Measurements from ENCODE around the gene SRP9.

Gene SRP9

GRCh38 chr1:225777583-225778336 is at the start of gene SRP9:
TSS of gene SRP9 (plus strand) at chr1:225777826. CDS start at chr1:225777941, 115 bp downstream.
- peak; percentile 99 for DNase-seq (ENCODE audit: low spot score)

- DNase-seq (ENCODE audit: low spot score) = no peak
Observed at GRCh38 chr1:225731491-225731890, 46.1 kb upstream of the SRP9 start.

- no peak for DNase-seq (ENCODE audit: low spot score)
Observed at GRCh38 chr1:225733254-225733653, 44.4 kb upstream of the SRP9 start.

DNA sequence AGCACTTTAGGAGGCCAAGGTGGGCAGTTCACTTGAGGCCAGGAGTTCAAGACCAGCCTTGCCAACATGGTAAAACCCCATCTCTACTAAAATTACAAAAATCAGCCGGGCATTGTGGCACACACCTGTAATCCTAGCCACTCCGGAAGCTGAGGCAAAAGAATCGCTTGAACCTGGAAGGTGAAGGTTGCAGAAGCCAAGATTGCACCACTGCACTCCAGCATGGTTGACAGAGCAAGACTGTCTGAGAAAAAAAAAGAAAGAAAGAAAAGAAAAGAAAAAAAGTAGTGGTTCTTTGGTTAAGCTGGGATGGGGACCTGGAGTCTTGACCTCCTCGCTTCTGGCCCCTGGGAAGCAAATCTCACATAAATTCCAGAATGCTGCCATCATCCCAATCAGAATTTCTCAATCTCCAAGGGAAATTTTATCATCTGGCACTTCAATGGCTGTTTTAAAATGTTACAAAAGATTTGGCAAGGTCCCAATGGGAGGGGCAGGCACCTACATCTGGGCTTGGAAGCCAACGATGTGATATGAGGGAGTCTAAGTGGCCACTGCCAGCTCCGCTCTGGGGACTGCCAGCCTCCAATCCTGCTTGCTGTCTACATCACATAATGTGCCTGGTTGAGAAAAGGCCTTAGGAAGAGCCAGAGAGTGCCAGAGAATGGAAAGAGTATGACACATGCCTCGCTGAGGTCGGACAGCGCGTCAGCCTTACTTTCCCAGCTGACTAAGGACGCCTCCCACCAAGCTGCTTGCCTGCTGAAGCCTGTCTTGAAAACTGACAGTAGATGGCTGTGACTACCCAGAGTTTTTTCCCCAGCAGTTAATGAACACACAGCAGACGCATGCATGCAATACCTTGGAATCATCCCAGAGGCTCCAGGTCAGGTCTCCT is 42.1 kb upstream of the SRP9 start:
- no peak for DNase-seq (ENCODE audit: low spot score)

GRCh38 chr1:225736437-225737098 is 41.1 kb upstream of the SRP9 start:
- no peak for DNase-seq (ENCODE audit: low spot score)

- DNase-seq (ENCODE audit: low spot score) = no peak
Observed at GRCh38 chr1:225737161-225737560, 40.5 kb upstream of the SRP9 start.

DNA sequence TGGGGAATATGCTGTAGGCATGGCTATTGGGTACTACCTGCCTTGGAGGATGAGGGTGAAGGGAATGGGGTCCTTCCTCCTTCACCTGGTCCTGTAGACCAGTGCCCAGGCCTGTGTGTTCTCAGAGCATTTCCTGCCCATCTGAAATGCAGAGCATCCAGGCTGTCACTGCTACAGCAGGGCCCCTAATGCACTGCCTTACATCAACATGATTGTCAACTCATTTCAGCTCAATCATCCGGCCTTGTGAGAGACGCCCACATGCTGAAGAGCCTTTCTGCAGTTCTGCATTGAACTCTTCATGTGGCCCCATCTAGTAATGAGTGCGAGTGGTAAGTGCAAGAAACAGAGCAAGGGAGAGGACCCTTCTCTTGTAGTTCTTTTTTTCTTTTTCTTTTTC is 39.8 kb upstream of the SRP9 start:
- DNase-seq (ENCODE audit: low spot score) = no peak

DNA sequence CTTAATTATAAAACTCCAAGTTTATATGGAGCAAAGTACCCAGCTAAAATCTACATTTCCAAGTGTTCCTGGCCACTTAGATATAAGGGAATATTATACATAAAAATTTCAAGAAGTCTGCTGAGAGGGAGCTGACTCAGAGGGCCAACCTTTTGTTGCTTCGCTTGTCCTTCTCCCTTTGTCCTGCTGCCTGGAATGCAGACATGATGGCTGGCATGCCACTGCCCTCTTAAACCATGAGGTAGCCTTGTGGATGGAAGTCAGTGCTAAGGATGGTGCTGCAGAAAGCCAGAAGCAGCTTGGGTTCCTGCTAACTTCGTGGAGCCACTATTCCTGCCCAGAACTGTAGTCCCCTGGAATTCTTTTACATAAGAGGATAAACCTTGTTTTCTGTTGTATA is 38.9 kb upstream of the SRP9 start:
- DNase-seq (ENCODE audit: low spot score) = no peak

GRCh38 chr1:225739542-225740107 is 38.0 kb upstream of the SRP9 start:
- DNase-seq (ENCODE audit: low spot score) = no peak

- DNase-seq (ENCODE audit: low spot score) = no peak
Observed at GRCh38 chr1:225744745-225745144, 32.9 kb upstream of the SRP9 start.

DNA sequence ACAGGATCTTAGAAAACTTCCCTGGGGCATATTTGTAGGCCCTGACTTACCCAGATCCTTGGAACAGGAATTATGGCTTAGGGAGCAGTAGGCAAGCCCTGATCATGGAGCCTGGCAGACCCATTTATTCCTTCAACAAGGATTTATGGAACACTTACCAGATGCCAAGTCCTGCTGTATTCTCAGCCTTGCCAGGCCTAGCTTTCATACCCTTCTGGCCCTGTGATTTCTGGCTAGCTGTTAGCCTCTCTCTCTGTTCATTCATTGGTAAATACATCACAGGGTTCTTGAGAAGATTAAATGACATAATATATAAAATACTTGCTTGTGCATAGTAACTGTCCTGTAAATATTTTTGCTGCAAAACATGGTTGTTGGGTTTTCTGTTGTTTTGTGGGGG is 32.4 kb upstream of the SRP9 start:
- DNase-seq (ENCODE audit: low spot score) = no peak

DNA sequence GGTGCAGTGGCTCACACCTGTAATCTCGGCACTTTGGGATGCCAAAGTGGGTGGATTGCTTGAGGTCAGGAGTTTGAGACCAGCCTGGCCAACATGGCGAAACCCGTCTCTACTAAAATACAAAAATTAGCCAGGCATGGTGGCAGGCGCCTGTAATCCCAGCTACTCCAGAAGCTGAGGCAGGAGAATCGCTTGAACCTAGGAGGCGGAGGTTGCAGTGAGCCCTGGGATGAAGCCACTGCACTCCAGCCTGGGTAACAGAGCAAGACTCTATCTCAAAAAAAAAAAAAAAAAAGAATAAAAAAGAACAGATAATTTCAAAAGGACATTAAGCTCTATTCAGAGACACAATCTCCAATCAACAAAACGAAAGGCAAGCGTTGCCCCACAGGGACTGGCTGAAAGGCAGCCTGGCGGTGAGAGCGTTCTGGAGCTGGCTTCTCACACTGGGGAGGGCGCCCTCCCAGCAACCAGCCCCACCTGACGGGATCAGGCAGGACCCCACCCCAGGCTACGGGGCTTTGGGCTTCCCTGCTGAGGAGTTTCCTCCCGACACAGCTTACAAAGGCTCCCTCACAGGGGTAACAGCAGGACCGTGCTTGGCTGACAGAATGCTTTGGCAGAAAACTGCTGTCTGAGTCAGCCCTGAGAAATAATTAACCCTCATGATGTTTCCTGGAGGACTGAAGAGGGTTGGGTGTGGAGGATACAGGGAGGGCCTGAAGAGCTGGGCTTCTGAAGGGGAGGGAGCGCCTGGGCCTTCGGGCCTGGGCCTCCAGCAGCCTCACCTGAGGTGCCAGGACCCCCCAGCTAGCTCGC is 31.1 kb upstream of the SRP9 start:
- DNase-seq (ENCODE audit: low spot score) = no peak

- no peak for DNase-seq (ENCODE audit: low spot score)
Observed at GRCh38 chr1:225747566-225747965, 30.1 kb upstream of the SRP9 start.

DNA sequence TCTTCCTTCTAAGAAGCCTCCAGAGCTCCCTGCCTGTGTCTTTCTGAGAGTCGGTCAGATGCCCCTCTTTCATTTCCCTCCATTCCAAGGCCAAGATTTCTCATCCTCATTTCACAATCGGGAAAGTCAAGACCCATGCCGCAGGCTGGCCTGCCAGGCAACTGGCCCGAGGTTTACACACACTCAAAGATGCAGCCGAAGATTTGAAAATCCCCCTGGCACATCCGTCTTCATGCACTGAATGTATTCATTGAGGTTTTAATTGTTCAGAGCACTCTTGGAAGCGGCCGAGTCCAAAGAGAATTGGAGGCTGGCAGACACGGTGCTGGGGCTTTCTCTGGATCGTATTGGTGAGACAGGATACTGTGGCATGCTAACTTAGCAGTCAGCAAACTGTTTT is 29.1 kb upstream of the SRP9 start:
- no peak for DNase-seq (ENCODE audit: low spot score)

DNA sequence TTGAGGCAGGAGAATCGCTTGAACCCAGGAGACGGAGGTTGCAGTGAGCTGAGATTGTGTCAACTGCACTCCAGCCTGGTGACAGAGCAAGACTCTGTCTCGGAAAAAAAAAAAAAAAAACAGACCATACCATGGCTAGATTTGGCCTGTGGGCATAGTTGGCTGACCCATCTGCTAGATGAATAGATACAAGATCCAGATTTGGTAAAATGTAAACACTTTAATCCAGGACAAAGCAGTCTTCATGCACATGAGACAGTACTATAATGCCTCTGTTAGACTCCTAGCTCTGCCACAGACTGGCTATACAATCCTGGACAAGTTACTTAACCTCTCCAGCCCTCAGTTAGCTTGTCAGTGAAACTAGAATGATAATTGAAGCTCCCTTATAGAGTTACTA is 27.9 kb upstream of the SRP9 start:
- no peak for DNase-seq (ENCODE audit: low spot score)

DNA sequence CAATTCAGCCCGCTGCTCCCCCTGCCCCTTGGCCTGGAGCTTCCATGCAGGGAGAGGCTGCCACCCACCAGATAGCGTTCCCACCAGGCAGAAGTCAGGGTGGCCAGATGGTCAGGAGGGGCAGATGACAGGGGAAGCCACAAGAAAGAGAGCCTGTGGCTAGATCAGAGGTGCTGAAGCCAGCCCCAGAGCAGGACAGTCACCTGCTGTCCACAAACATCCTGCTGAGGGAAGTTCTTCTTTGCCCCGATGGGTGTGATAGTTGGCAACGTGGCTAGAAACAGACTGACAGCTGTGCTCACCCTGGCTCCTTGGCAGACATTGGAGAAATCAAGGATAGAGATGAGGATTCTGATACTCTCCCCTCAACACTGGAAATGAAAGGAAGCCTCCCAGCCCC is 27.2 kb upstream of the SRP9 start:
- no peak for DNase-seq (ENCODE audit: low spot score)

GRCh38 chr1:225750875-225751824 is 26.5 kb upstream of the SRP9 start:
- DNase-seq (ENCODE audit: low spot score) = no peak

DNA sequence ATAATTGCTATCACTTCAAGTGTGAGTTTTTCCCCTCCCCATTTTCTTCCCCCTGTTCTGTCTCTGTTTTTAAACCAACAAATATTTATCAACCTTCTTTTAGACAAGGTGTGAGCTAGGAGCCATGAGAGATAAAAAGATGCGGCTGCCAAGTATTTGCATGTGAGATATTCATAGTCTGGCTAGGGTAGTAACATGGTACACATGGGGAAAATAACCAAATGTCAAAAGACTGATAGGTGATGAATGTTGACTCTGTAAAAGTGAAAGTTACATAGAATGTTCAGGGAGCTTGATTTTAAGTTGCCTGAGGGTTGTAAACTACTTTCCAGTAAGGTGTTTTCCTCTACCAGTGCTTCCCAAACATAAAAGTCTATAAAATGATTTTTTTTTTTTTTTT is 25.4 kb upstream of the SRP9 start:
- no peak for DNase-seq (ENCODE audit: low spot score)

DNA sequence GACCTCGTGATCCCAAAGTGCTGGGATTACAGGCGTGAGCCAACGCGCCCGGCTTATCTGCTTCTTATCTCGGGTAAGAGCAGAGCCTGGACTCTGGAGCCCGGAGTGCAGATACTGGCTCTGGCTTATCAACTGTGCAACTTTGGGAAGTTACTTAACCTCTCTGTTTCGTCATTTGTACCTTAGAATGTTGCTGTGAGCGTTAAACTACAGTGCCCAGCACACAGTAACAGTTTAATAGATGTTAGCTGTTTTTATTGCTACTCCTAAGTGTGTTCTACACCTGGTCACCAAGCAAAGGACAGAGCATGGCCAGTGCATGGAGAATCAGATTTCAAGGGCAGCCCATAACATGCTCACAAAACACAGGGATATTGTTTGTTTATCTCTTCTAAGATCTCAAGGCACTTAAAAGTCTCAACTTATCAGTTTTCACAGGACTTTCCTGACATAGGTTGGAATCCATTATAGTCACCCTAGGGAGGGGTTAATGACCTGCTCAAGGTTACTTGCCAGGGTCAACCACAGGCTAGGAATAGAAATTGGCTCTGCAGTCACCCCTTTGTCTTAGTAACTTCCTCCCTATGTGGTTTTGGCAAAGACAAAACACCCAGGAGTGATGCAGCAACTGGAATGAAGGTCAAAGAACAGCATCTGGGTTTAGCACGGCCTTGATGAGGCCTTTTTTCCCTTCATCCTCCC is 22.5 kb upstream of the SRP9 start:
- no peak for DNase-seq (ENCODE audit: low spot score)

All from hematopoietic multipotent progenitor cell treated with erythropoietin and hydrocortisone succinate and interleukin-3 and kit ligand, for 17 days (in vitro differentiated cells).